Stimulated activated CD4-positive, alpha-beta T cell treated with anti-CD3 and anti-CD28 coated beads, TNF-alpha, amount 100 ng/mL, for 48 hours (primary cell): ENCODE results near the gene KLF12.

Experiments
- DNase-seq, 3 donors: peaks; one replicate each; pipeline ENCODE4 v3.0.0-alpha.2; 2020; ENCODE audit warnings: low read depth in 3 of 3

Gene KLF12

GRCh38 chr13:74103970-74104555 lies 30.1 kb downstream of the KLF12 start:
- DNase-seq = no peak

GRCh38 chr13:74103196-74103595 lies 31.0 kb downstream of the KLF12 start:
- DNase-seq = no peak

- no peak for DNase-seq
Observed at GRCh38 chr13:74102691-74103090, 31.5 kb downstream of the KLF12 start.

DNA sequence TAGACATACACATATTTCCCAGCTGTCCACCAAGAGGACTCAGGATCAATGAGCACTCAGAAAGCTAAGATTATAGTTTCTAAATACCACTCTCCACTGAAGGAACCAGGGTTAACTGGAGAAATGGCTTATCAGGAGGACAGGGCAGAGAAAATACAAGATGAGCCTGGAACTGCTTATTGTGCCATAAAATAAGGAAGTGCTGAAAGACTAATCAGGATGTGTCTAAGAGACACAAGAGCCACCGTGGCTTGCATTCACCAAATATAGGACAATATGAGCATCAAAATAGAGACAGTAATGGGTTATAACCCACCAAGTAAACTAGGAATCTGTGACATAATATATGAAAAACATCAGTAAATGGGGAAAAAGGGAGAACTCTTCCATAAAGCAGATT lies 32.8 kb downstream of the KLF12 start:
- DNase-seq = no peak

GRCh38 chr13:74098077-74098476 lies 36.1 kb downstream of the KLF12 start:
- DNase-seq = no peak

- no peak for DNase-seq
Observed at GRCh38 chr13:74097116-74097515, 37.1 kb downstream of the KLF12 start.

GRCh38 chr13:74093691-74094090 lies 40.5 kb downstream of the KLF12 start:
- no peak for DNase-seq

DNA sequence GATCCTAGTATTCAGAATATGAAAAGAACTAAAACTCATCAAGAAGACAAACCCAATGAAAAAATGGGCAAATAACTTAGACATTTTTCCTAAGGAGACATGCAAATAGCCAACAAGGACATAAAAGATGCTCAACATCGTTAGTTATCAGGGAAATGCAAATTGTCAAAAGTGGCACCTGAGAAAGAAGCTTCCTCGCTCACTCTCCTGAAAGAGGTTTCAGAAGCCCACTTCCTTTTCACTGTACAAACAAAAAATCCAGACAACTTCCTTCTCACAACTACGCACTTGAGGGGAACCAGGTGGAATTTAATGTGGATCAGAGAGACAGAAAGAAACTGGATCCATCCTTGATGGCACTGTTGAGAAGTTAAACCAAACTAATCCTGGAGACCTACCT lies 41.5 kb downstream of the KLF12 start:
- DNase-seq = no peak

DNA sequence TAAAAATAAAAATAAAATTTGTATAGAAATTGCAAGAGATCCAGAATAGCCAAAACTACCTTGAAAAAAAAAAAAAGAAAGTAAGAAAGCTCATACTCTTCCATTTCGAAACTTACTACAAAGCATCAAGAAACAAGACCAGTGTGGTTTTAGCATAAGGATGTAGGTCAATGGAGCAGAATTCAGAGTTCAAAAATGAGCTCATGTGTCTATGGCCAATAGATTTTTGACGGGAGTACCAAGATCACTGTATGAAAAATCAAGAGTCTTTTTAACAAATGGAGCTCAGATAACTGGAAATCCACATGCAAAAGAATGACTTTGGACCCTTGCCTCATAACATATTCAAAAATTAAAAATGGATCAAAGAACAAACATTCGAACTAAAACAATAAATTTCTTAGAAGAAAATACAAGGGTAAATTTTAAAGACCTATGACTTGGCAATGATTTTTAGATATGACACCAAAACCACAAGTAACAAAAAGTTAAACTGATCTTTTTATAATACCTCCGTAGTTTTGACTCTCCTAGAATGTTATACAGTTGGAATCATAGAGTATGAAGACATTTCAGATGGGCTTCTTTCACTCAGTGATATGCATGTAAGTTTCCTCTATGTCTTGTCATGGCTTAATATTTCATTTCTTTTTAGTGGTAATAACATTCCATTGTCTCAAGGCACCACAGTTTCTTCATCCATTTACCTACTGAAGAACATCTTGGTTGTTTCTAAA lies 43.2 kb downstream of the KLF12 start:
- DNase-seq = no peak

DNA sequence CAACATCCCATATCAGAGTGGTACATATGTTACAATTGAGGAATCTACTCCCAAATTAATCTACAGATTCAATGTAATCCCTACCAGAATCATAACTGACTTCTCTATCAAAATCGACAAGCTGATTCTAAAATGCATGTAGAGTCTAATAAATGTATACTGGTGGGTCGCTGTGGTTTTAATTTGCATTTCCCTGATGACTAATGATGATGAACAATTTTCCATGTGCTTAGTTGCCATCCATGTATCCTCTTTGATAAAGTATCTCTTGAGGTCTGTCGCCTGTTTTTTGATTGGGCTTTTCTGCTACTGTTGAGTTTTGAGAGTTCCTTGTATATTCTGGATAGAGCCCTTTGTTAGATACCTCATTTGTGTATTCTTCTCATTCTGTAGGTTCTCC lies 43.8 kb downstream of the KLF12 start:
- DNase-seq = no peak

DNA sequence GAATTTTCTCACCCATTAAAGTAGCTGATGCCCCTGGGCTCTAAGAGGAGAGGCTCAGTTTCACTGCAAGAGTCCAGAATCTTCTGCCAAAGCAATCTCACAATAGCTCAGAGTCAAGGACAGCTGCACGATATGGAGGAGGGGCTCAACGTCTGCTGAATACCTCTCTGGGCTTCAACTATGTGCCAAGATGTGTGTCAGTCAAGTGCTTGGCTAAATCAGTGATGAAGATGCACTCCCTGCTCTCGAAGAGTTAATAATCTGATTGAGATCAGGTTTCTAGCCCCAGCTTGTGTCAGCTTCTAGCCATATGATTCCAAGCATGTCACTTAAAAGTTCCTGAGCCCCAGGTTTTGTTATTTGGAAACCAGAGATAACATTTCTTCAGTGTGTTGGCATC lies 46.8 kb downstream of the KLF12 start:
- DNase-seq = no peak
